GM19240 (cell line): ENCODE measurements around the gene PPBP.
"Not testable (repeated sequence)": the region's sequence is repeated elsewhere in the genome, so short reads cannot be mapped to it uniquely, and the experiment has no call there.

Experiments used
- DNase-seq: peaks from one replicate; pipeline ENCODE4 v3.0.0; 2011; ENCODE audit warnings: low spot score; ENCODE audit not compliant: insufficient read length

PPBP gene

GRCh38 chr4:73998040-73999011, 10.3 kb upstream of the PPBP start, which contains the start of gene CXCL5:
TSS of gene CXCL5 (minus strand) at chr4:73998677. CDS start at chr4:73998581, 96 bp downstream.
- no peak for DNase-seq

- no peak for DNase-seq
Measured at GRCh38 chr4:73992050-73992449, 4.1 kb upstream of the PPBP start.

GRCh38 chr4:73991742-73992000, 3.7 kb upstream of the PPBP start:
- no peak for DNase-seq

DNA sequence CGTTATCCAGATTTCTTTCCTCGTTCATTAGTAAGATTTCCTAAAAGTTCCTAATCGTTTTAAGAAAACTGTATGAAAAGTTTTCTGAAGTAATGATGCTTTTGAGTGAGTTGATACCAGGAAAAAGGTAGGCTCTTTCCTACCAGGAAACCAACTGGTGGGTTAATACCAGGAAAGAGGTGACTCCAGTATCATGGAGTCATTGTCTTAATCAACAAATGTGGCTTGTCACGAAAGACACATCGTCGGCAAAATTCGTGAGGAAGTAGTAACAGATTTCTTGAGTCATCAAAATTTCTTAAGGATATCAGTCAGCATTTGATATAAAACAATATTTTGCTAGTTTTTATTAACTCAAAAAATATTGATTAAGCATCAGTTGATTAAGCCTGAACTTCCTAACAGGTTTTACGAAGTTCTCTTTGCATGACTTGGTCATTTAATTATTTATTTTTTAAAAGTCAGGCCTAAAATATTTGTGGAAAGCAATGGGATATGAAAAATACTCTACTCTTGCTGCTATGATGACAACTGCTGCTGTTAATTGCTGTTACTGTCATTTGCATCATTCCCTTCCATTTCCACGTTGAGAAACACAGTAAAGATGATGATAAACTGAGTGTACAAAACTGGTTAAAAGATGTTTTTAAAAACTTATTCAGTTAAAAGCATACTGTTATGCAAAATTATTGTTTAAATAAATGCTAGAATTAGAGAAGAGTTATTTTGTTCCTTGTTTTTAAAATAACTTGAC, 3.2 kb upstream of the PPBP start:
- no peak for DNase-seq

- no peak for DNase-seq
Measured at GRCh38 chr4:73989928-73990327, 1.9 kb upstream of the PPBP start.

- no peak for DNase-seq
Measured at GRCh38 chr4:73989031-73989430, 1.0 kb upstream of the PPBP start.

DNA sequence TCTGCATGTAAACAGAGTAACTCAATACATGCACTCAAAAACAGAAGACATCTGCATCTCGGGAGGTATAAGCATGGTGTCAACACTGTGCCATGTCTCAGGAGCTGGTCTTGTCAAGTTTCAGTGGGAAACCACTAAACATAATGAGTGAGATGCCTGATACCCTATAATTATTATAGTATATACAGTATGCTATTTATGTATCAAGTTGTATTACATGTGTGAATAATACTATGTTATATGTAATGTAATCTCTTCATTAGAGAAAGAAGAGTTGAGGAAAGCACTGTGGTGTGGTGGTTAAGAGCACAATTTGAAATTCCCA, 2.5 kb downstream of the PPBP start:
- DNase-seq, result no peak

DNA sequence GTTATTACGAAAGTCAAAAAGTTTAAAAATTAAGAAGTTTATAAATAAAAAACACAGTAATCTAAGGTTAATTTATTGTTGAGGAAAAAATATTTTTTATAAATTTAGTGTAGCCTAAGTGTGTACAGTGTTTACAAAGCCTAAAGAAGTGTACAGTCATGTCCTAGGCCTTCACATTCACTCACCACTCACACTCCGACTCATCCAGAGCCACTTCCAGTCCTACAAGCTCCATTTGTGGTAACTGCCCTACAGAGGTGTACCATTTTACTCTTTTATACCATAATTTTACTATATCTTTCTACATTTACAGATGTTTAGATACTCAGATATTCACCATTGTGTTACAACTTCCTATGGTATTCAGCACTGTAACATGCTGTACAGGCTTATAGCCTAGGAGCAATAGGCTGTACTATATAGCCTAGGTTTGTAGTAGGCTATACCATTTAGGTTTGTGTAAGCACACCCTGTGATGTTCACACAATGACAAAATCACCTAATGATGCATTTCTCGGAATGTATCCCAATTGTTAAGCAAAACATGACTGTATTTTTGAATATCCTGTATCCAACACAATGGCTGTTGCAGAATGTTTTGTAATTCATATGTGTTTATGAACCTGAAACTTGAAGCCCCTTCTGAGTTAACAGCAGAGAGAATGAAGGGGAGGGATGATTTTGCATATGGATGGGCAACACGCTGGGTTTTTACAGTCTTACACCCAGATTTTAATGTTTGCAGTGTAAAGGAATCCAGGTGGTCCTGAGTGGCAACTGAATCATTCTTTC, 3.1 kb downstream of the PPBP start:
- no peak for DNase-seq

GRCh38 chr4:73981175-73981574, 6.8 kb downstream of the PPBP start:
- not testable (repeated sequence) for DNase-seq

DNA sequence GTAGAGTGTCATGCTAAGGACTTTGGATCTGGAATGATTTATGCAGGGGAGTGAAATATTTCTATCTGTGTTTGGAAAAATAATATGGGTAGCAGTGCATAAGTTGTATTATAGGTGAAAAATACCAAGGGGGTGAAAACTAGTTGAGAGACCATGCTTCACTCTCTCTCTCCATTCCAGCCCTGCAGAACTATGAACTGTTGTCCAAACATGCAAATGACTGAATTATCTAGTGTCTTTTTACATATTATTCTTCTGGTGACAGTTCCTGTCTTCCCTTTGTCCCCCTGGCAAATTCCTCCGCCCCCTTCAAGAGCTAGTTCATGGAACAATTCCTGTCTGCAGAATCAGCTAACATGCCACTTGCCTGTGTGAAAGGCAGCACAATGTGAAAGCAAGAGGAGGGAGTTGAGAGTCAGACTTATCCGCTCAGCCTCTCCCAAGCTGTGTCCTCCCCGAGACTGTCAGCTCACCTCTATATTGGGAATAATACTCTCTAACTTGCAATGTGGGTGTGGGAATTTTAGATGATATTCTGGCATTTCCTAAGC, 8.5 kb downstream of the PPBP start:
- DNase-seq, result no peak

GRCh38 chr4:73978886-73979285, 9.1 kb downstream of the PPBP start:
- DNase-seq, result no peak

GRCh38 chr4:73976716-73977115, 11.3 kb downstream of the PPBP start:
- no peak for DNase-seq

- no peak for DNase-seq
Measured at GRCh38 chr4:73976217-73976616, 11.8 kb downstream of the PPBP start.

GRCh38 chr4:73974352-73974751, 13.6 kb downstream of the PPBP start:
- no peak for DNase-seq

DNA sequence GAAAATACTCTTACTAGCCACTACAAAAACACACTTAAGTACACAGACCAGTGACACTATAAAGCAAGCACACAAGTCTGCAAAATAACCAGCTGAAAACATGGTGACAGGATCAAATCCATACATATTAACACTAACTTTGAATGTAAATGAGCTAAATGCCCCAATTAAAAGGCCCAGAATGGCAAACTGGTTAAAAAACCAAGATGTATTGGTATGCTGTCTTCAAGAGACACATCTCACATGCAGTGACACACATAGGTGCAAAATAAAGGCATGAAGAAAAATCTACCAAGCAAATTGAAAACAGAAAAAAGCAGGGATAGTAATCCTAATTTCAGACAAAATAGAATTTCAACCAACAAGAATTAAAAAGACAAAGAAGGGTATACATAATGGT, 17.0 kb downstream of the PPBP start:
- DNase-seq, result no peak

DNA sequence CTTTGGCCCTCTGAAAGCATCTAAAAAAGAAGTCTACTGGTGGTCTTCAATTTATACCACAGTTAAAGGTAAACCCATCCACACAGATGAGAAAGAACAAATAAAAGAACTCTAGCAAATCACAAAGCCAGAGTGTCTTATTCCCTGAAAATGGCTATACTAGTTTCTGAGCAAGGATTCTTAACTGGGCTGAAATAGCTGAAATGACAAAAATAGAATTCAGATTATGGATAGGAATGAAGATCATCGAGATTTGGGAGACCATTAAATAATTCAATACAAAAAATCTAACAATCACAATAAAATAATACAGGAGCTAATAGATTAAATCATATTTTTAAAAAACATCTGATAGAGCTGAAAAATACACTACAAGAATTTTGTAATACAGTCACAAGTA, 18.0 kb downstream of the PPBP start:
- no peak for DNase-seq

DNA sequence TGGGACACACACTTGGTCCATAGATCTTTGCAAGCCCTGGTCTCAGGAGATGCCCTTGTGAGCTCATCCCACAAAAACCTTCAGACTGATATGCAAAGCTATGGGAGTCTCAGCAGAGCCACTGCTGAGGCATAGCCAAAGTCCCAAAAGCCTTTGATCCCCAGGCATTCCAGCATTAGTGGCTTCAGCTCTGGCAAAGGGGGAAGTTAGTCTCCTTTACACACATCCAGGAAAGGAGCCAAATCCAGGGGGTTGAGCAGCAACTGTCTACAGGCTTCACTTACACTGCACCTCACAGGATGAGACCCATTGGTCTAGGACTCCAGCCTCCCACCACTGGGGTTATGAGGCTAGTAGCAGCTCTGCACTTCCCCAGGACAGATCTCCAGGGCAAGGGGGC, 20.1 kb downstream of the PPBP start:
- no peak for DNase-seq

- DNase-seq, result no peak
Measured at GRCh38 chr4:73964862-73965611, 23.0 kb downstream of the PPBP start.

- DNase-seq, result no peak
Measured at GRCh38 chr4:73962724-73963123, 25.3 kb downstream of the PPBP start.

- not testable (repeated sequence) for DNase-seq
Measured at GRCh38 chr4:73959041-73959440, 28.9 kb downstream of the PPBP start.

DNA sequence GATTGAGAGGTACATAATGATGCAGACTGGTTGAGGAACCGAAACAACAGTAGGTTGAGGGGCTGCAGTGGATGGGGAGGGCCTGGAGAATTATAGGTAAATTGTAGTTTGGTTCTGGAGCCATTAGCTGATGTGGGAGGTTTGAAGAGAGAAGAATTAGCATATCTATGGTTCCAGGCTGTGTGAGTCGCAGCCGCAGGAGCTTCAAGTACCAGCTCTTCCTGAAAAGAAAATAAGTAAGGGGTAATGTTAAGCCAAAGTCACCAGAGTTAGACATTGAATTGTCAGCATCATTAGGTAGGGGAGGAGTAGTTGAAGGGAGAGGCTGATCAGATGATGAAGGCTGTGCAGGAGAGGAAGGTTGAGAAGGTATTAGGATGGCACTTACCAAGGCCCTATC, 35.6 kb downstream of the PPBP start:
- DNase-seq, result no peak
